ENCODE data around the gene TDRD9. TPM values are rescaled to one million over a fixed set of nuclear protein-coding genes. Genes with fewer than 3 reads are reported as not detected.
A peak's percentile ranks its signal among the peaks of the same experiment; 100 is the strongest.

The TDRD9 gene
- polyA plus RNA-seq, 10 donors, result 0.10 to 1.4 (median 0.51) TPM

DNA sequence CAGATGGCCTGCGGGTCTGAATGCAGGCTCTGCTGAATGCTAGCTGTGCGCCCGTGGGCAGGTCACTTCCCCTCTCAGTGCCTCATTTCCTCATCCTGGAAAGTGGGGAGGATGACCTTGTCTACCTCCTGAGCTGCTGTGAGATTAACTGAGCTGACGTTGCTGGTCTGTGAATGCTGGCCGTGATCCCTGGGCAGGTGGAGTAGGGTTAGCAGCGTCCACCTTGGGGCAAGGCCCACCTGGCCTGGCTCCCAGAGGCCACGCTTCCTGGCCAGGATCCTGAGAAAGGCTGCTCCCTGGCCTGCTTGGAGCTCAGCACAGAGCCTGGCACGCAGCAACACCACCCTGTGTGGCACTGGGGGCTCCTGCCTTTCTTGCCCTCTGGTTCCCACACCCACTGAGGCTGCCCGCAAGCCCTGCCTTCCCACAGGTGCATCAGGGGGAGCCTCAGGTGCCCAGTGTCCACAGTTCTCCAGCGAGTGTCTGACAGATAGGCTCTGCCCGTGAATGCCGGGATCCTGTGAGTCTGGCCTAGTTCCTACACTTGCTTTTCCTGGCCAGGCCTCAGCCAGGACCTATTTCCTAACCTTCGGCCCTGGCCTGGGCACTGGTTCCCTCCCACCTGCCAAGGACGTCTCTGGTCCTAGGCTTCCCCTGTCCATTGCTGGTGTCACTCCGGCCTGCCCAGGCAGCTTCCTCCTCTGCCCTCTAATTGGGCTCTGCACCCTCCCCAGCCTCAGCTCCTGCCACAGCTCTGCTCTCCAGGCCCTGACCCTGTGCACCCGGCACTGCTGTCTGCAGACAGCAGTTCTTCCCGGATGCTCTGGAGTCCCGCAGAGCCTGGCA, 37.2 kb upstream of the TDRD9 start:
- DNase-seq, result no peak

DNA sequence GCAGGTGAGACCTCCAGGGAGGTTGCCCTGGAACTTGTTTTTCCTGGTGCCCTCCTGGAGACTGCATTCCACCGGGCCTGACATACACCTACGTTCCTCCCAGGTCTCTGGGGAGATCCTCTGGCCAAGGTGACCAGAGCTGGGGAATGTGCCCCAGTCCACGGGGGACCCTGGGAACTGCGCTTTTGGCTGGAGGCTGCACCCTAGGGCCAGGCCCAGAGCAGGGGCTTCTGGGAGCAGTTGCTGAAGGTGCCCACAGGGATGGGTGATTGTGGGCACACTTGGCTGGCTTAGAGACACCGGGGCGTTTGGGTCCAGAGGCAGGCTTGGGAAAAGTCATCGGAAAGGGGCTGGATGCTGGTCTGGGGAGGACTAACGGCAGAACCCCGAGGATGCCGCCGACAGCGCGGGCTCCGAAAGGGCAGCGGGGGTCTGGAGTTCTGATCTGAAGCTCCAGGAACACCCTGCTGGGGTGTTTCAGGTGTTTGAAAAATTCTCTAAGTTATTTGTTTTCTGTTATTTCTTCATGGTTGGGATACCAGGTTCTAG, 36.5 kb upstream of the TDRD9 start:
- no peak for DNase-seq

DNA sequence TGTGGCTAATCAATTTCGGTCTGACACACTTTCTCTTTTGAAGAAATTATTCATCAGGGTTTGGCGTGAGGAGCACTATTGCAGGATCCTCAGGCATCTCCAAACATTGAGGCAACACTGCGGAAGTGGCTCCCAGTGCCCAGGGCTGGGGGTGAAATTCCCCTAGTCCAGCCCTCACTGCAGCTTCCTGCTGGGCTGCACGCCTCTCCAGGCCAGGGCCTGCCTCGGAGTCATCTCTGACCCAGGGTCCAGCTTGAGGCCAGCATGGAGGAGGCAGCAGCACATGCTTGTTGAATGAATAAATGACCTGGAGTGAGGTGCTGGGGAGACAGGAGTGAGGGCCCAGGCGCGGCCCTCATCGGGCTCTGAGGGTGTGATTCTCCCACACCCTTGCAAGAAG, 36.0 kb upstream of the TDRD9 start:
- DNase-seq, result no peak

DNA sequence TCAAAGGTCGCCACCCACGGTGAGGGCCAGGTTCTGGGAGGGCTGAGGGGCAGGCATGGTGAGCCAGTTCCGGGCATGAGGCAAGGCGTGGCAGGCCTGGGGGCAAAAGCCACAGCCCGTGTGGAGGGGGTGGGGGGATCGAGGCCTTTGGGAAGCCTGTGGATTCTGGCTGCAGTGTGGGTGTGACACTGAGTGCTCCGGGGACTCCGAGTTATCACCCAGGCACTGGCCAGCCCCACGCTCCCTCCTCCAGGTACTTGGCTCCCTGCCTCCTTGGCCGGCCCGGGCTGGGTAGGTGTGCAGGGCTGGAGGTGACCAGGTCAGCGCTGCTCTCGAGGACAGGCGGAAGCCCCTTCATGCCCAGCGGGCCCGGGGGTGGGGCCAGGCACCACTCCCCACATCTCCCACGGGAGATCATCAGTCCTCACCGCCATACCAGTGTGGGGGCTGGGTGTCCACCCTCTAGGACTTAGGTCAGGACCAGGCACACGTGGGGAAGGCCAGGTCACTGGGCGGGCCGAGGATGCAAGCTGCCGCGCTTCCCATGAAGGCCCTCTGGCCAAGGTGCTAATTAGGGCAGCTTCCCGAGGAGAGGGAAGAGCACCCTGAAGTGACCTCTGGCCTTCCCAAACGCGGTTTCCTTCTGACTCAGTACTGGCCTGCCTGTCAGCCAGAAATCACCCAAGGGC, 34.1 kb upstream of the TDRD9 start:
- no peak for DNase-seq

DNA sequence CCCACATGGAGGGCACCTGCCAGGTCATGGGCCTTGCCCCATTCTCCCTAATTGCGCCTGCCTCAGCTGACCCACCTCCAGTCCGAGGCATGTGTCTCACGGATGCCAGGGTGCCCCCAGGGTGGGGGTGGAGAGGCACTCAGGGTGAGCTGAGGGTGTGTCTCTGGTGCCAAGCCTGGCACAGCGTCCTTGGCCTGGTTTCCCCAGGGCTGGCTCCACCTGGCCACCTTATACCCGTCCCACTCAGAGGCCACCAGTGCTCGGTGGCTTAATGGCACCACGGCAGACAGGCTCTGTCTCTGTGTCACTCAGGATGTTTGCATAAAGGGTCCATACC, 33.6 kb upstream of the TDRD9 start:
- DNase-seq, result no peak

DNA sequence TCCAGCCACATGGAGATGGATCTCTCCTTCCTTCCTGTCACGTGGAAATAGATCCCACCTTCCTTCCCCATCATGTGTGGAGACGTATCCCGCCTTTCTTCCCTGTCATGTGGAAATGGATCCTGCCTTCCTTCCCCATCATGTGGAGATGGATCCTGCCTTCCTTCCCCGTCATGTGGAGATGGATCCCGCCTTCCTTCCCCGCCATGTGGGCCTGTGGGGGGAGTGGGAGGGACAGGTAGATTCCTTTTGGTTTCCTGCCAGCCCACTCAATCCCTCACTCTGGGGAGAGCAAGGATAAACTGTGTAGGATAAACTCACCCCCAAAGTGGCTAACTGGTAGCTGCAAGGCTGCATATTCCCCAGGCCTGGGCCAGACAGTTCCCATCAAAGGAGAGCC, 31.7 kb upstream of the TDRD9 start:
- DNase-seq, result no peak

DNA sequence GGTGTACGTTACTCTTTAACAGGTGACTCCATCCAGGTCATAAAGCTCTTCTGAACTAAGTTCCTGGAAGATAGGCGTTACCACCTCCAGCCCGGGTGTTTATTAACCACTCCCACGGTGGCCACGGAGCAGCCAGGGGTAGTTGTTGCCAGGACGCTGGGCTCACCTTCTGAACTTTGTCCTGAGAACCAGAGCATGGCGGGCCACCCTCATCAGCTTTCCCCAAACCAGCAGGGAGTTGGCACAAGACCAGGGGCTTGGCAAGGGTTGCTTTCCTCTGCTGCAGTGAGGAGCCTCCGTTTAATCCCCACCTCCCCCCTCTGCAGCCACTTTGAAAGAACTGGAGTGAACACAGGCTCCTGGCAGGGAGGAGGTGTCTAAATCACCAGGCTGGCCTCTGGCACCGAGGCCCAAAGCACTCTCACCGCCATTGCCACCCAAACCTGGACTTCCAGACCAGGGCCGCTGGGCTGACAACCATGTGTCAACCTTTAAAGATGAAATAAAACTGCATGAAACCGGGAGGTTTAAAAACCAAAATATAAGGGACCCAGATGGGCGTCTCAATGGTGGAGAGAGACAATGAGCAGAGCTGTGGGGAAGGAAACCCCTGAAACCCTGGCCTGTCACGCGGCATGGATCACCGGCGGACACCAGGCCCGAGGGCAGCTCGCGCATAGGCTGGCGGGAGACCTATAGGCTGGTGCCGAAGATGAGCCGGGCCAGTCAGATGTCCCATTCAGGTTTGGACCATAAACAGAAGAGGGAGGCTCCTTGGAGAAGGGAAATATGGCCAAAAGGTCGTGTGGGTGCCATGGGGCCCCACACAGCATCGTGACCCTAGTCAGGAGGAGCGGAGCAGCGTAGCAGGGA, 30.9 kb upstream of the TDRD9 start:
- DNase-seq, result no peak

DNA sequence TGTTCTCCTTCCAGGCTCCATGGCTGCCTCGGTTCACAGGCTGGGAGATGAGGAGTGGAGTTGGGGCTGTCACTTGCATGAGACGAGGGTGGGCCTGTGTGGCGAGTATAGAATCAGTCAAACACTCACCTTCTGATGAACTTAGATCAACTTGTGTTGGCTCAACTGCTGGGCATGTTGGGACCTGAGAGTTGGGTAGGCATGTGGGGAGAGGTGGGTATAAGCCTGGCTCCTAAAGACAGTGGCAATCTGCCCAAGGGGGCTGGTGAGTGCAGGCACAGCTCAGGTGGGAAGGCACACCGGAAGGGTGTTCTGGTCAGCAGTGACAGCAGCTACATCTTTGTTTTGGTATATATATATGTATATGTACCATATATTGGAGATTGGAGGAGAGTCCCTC, 30.1 kb upstream of the TDRD9 start:
- DNase-seq, result no peak

DNA sequence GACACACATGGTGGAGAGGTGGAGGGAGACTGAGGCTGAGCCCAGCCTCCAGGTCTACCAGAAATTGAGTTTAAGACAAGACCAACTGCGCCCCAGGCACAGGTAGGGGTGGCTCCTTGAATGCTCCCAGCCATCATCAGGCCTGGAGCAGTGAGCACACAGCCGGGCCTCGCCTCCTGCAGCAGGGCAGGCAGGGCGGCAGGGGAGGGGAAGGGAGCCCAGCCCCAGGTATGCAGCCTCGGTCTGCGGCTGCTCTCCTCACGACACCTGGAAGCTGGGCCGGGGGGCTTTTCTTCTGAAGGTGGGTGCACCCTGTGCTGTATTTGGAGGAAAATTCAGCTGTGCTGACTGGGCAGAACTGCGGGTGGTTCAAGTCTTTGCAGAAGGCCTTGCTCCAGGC, 29.5 kb upstream of the TDRD9 start:
- no peak for DNase-seq

DNA sequence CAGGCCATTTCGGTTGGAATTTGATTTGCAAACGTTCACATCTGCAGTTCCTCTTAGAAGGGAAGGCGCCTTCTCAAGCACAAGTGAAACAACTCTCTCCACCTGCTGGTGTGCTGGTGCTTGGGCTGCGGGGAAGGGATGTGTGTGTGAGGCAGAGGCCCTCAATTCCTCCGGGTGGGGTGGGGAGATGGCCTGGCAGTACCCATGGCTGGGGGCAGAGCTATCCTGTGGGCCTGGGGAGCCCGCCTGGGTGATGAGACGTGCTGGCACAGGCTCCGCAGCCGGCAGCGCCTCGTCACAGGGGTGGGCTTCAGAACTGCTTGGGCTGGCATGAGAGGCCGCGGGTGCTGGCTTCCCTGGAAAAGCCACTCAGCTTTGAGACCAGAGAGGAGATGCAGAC, 28.9 kb upstream of the TDRD9 start:
- no peak for DNase-seq

DNA sequence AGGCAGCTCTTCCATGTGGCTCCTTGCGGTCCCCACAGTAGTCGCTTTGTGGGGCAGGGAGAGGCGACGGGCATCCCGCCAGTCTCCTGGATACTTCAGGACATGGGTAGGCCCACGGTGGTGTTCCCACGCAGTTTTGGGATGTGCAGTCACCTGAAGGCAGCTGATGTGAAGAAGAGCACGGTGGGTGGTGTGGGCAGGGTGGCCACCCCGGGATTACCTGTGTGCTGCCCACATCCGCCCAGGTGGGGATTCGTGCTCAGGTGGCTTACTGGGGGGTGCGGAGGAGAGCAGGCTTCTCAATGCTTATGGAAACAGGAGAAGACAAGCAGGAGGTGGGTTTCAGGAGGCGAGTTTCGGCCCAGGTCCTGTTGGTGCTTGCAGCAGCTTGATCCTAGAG, 28.4 kb upstream of the TDRD9 start:
- no peak for DNase-seq

DNA sequence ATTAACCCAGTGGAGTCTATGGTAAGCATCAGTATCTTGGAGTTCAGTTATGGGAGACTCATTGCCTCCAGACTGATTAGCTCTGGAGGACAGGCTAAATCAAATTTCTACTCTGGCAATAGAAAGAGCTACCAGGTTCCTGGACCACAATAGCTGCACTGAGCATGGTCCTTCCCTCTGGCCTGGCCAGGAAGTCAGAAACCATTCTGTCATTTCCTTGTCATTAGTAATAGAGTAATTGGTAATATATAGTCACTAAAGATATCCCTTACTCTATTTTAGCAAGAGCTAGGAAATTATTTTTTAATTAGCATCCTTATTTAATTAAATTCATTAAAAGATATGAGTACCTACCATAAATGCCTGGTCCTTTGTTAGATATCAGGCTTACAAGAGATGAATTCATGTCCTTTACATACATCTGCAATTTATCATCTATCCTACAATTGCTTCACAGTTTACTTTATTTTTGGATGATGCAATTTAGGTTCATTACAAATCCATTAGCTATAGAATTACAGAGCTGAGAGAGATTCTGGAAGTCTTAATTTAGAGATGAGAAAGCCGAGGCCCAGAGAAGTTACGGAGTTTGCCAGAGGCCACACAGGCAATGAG, 23.7 kb upstream of the TDRD9 start:
- DNase-seq, result no peak

DNA sequence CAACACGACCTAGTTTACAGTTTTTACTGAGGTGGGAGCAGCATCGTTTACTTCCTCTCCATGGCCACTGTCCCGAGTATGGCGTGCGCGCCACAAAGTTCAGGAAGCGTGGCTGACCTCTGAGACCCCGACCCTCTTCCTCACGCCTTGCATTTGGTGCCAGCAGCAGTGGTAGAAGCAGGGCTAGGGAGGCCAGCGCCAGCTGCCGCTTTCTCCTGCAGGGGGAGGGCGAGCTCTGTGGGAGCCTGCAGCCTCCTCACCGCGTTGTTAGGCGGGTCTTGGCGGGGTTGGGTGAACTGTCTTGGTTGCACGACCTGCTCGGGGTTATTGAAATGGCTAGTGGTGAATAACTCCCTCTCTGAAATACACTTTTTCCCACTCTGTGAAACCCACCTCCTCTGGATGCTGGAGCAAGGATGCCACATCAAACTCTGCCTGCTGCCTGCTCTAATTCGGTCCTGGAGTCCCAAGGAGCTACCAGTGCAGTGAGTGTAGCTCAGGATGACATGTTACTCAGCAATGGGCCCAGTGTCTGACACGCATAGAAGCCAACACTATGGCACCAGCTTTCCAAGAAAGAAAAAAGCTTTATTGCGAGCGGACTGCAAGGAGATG, 22.3 kb upstream of the TDRD9 start:
- no peak for DNase-seq

DNA sequence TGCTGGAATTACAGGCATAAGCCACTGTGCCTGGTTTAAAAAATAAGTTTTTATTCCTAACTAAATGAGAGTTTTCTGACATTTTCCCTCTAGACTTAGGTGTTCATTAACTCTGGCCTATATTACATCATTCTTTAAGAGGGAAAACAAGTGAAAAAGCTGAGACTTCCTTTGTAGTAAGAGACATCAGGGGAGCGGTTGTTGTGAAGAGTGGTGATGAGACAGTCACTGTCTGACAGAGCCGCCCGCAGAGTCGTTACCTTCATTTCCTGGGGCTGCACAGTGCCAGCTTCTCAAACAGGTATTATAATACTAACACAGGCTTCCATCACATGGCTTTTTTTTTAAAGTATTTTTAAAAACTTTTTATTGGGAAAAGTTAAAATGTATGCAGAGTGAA, 19.7 kb upstream of the TDRD9 start:
- DNase-seq, result no peak

DNA sequence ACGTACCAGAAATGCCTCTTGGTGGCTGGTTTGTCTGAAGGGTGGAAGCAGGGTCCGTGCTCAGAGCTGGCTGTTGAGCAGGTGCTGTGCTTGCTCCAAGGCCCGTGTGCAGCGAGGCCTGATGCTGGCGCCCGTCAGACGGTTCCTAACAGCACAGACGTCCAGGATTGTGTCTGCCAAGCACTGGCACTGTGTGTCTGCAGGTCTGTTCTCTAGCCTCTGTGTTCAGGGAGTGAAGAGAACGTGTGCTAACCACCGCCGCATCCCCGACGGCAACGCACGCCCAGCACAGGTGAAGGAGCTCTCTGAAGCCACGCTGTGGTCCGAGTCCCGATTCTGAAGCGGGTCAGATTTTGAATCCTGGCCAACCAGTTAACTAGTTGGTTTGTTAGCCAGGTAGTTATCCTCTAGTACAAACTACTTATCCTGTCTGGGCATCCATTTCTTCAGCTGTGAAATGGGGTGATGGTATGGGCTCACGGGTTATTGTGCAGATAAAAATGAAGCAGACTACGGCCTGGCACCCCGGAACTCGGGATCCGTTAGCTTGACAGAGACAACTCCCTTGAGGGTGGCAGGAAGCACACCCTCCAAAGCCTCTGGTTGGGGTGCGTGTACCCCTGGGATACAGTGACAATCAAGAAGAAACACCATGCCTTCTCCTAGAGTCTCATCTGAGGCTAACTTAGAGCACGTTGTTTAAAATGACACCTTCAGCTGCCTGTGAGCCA, 18.6 kb upstream of the TDRD9 start:
- no peak for DNase-seq

DNA sequence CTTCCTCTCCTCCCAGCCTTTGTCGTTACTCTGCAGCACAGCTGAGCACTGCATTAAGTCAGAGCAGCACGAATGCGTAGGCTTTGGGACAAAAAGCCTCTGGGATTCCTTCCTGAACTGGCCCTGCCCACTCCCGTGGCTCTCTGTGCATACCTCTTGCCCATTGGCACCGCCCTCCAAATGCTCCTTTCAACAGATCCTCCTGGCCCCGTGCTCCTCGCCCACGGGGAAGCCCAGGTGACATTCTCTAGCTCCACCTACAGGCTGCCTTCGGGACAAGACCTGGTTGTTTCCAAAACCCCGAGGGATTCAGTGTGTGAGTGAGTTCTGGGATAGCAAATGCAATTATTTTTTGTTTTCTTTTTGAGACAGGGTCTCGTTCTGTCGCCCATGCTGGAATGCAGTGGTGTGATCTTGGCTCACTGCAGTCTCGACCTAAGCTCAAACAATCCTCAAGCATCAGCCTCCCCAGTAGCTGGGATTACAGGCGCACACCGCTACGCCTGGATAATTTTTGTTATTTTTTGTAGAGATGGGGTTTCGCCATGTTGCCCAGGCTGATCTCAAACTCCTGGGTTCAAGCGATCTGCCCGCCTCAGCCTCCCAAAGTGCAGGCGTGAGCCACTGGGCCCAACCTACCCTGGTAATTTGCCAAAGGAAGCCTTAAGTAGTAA, 17.9 kb upstream of the TDRD9 start:
- peak; percentile 53 to 83 (median 65) for DNase-seq

DNA sequence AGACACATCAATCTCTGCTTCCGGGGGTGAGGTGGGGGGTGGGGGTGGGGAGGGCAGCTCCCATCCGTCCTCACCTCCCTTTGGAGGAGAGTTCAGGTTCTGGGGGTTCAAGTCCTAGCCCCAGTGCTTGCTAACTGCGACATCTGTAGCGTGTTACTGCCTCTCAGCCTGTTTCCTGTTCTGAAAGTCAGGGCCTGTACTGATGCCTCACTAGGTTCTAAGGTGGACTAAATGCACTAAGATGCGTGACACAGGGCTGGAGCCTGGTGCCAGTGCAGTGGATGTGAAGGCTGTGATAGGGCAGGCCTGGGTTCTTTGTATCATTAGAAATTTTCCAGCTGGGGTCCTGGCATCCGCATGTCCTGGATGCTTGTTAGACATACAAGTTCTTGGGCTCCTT, 17.3 kb upstream of the TDRD9 start:
- DNase-seq, result no peak

DNA sequence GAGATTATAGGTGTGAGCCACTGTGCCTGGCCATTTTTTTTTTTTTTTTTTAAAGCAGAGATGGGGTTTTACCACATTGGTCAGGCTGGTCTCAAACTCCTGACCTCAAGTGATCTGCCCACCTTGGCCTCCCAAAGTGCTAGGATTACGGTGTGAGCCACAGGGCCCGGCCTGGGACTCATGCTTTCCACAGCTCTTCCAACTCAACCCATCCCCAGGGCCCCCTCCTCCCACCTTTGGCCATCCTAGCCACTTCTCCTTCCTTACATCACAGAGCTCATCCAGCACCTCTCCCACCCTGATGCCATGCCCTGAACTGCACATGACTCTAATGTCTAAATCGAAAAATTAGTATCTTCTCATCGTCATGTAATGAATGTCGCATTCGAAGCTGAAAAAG, 12.6 kb upstream of the TDRD9 start:
- DNase-seq, result no peak

DNA sequence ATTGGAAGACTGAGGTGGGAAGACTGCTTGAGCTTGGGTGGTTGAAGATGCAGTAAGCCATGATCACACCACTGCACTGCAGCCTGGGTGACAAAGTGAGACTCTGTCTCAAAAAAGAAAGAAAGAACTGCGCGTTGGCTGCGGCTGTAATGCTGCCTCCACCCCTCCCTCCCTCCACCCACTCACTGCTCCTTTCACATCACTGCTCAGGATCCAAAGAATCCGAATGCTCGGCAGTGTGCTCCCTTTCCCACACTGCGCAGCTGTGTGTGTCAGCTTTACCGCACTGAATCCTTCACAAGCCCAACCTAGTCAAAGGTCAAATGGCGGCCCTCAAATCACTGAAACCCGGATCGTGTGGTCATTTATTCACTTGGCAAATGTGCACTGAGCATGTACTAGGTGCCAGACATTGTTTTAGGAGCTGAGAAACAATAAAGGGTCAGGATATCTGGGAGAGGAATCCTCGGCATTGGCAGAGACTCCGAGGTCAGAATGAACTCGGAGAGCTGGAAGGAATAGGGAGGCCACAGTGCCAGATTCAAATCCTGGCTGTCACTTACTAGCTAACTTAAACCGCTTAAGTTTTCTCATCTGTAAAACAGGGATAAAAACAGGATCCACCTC, 11.5 kb upstream of the TDRD9 start:
- no peak for DNase-seq
